HEK293 (cell line): Measurements from ENCODE around the gene COL12A1.

Experiments
- CTCF ChIA-PET: fragments of 350-600 bp; formaldehyde crosslinking; extraction: SDS; loops from one replicate; lab custom pipeline; 2021; ENCODE audit warnings: antibody characterized with exemption; lab: Yijun Ruan, JAX
- POLR2A ChIA-PET: fragments of 300-600 bp; formaldehyde crosslinking; extraction: SDS; loops from one replicate; lab custom pipeline; 2020; ENCODE audit warnings: antibody characterized with exemption, inconsistent platforms; lab: Yijun Ruan, JAX
- H3K27ac ChIP-seq: fragments of 200-500 bp; sonication (Bioruptor generic); 2 replicates; pipeline ENCODE4 v1.5.1; 2014; ENCODE audit warnings: low read depth, low read length, control low read depth, inconsistent platforms; ENCODE audit errors: extremely low read depth
- H3K36me3 ChIP-seq, 2 experiments: fragments of 200-500 bp in 1 of 2; sonication (Bioruptor generic) in 1 of 2; 1 replicate in 1 of 2; 2 replicates in 1 of 2; pipeline ENCODE4 v1.5.1; 2014 to 2017; ENCODE audit warnings: inconsistent platforms in 2 of 2, low read length in 2 of 2; ENCODE audit not compliant: control insufficient read depth in 2 of 2, insufficient read depth in 1 of 2
- H3K4me1 ChIP-seq: fragments of 200-500 bp; sonication (Bioruptor generic); 2 replicates; pipeline ENCODE4 v1.5.1; 2014; ENCODE audit warnings: mild to moderate bottlenecking, low read length, inconsistent platforms; ENCODE audit not compliant: control insufficient read depth, insufficient read depth
- H3K4me3 ChIP-seq: 2 replicates; pipeline ENCODE4 v1.5.1; 2011; ENCODE audit warnings: low read depth, mild to moderate bottlenecking, control low read depth, low read length, moderate library complexity
- H3K9me3 ChIP-seq: fragments of 200-500 bp; sonication (Bioruptor generic); 2 replicates; pipeline ENCODE4 v1.5.1; 2014; ENCODE audit warnings: low read depth, low read length, inconsistent platforms; ENCODE audit not compliant: control insufficient read depth, insufficient read depth
- BCL11B ChIP-seq: fragments of 450-650 bp; formaldehyde crosslinking; IDR thresholded peaks from 2 replicates; pipeline ENCODE4 v1.5.1; 2016; ENCODE audit warnings: low read depth, missing biosample characterization, missing genetic modification characterization
- EGR2 ChIP-seq: fragments of 450-650 bp; formaldehyde crosslinking; IDR thresholded peaks from 2 replicates; pipeline ENCODE4 v1.5.1; 2016; ENCODE audit warnings: low read depth, missing biosample characterization, missing genetic modification characterization
- MYNN ChIP-seq: fragments of 450-650 bp; formaldehyde crosslinking; IDR thresholded peaks from 2 replicates; pipeline ENCODE4 v1.5.1; 2016; ENCODE audit warnings: missing biosample characterization, missing genetic modification characterization, borderline replicate concordance
- PRDM2 ChIP-seq: fragments of 450-650 bp; formaldehyde crosslinking; IDR thresholded peaks from 2 replicates; pipeline ENCODE4 v1.5.1; 2016; ENCODE audit warnings: missing biosample characterization, missing genetic modification characterization, borderline replicate concordance
- ZBTB11 ChIP-seq: fragments of 450-650 bp; formaldehyde crosslinking; conservative IDR thresholded peaks from 2 replicates; pipeline ENCODE4 v1.5.1; 2016; ENCODE audit warnings: low read depth, missing biosample characterization, missing genetic modification characterization
- ZBTB44 ChIP-seq: fragments of 450-650 bp; IDR thresholded peaks from 2 replicates; pipeline ENCODE4 v1.5.1; 2018; ENCODE audit warnings: missing biosample characterization, mild to moderate bottlenecking, missing genetic modification characterization
- ZFP41 ChIP-seq: fragments of 450-650 bp; formaldehyde crosslinking; IDR thresholded peaks from 2 replicates; pipeline ENCODE4 v1.5.1; 2016; ENCODE audit warnings: missing biosample characterization, missing genetic modification characterization, borderline replicate concordance
- ZNF211 ChIP-seq: fragments of 450-650 bp; formaldehyde crosslinking; IDR thresholded peaks from 2 replicates; pipeline ENCODE4 v1.5.1; 2016; ENCODE audit warnings: low read depth, missing biosample characterization, missing genetic modification characterization
- ZNF223 ChIP-seq: fragments of 450-650 bp; formaldehyde crosslinking; IDR thresholded peaks from 2 replicates; pipeline ENCODE4 v1.5.1; 2016; ENCODE audit warnings: missing biosample characterization, missing genetic modification characterization
- ZNF274 ChIP-seq, 2 experiments: fragments of 200-500 bp in 1 of 2; fragments of 450-650 bp in 1 of 2; sonication (Bioruptor generic) in 1 of 2; formaldehyde crosslinking in 1 of 2; IDR thresholded peaks; 2 replicates each; pipeline versions ENCODE4 v1.5.1 to v1.6.1; 2014 to 2016; ENCODE audit warnings: borderline replicate concordance in 1 of 2, inconsistent platforms in 1 of 2, low read length in 1 of 2, missing biosample characterization in 1 of 2, missing genetic modification characterization in 1 of 2
- ZNF292 ChIP-seq: fragments of 450-650 bp; formaldehyde crosslinking; IDR thresholded peaks from 2 replicates; pipeline ENCODE4 v1.5.1; 2016; ENCODE audit warnings: low read depth, missing biosample characterization, missing genetic modification characterization, borderline replicate concordance
- ZNF311 ChIP-seq: fragments of 450-650 bp; formaldehyde crosslinking; IDR thresholded peaks from 2 replicates; pipeline ENCODE4 v1.5.1; 2017; ENCODE audit warnings: missing biosample characterization, missing genetic modification characterization, borderline replicate concordance
- ZNF514 ChIP-seq: fragments of 450-650 bp; formaldehyde crosslinking; IDR thresholded peaks from 2 replicates; pipeline ENCODE4 v1.5.1; 2016; ENCODE audit warnings: missing biosample characterization, missing genetic modification characterization
- ZNF529 ChIP-seq: fragments of 450-650 bp; formaldehyde crosslinking; IDR thresholded peaks from 2 replicates; pipeline ENCODE4 v1.5.1; 2017; ENCODE audit warnings: missing genetic modification characterization, missing biosample characterization; ENCODE audit not compliant: insufficient replicate concordance
- ZNF544 ChIP-seq: fragments of 450-650 bp; formaldehyde crosslinking; IDR thresholded peaks from 2 replicates; pipeline ENCODE4 v1.5.0; 2017; ENCODE audit warnings: missing biosample characterization, missing genetic modification characterization
- ZSCAN23 ChIP-seq: fragments of 450-650 bp; formaldehyde crosslinking; IDR thresholded peaks from 2 replicates; pipeline ENCODE4 v1.5.1; 2016; ENCODE audit warnings: missing biosample characterization, missing genetic modification characterization

Gene COL12A1

GRCh38 chr6:75224303-75224926 is 18.6 kb upstream of the COL12A1 start:
- H3K36me3 ChIP-seq: no peaks in the 10 kb centered on the region
- POLR2A ChIA-PET: no interaction called here
- TF ChIP-seq ZNF292 (no peak), ZNF211 (tag by site-specific recombination) (no peak)
- no peak overlapping the region for H3K4me3 ChIP-seq
- no peak overlapping the region for H3K27ac ChIP-seq
- peaks cover 9% of the 10 kb centered on the region for H3K4me1 ChIP-seq
- no peaks in the 10 kb centered on the region for H3K9me3 ChIP-seq
- CTCF ChIA-PET: interaction anchor here (1.1 to 5.8 kb wide), 2 partner anchors 15 to 16 kb away, joined by 5 to 87 read pairs; no protein-coding TSS in a partner anchor

- TF ChIP-seq PRDM2 (tag by site-specific recombination) (no peak), ZNF514 (tag by site-specific recombination) (no peak), ZBTB44 (tag by site-specific recombination) (no peak), ZNF223 (tag by site-specific recombination) (no peak), ZFP41 (tag by site-specific recombination) (no peak), ZNF544 (no peak), ZSCAN23 (tag by site-specific recombination) (no peak), BCL11B (tag by site-specific recombination) (no peak), ZBTB11 (tag by site-specific recombination) (no peak), MYNN (tag by site-specific recombination) (no peak), ZNF529 (tag by site-specific recombination) (no peak), ZNF311 (tag by site-specific recombination) (no peak), EGR2 (tag by site-specific recombination) (no peak), ZNF274 (IDR thresholded peaks at IDR 0.05; ENCODE audit: low read length) (no peak), ZNF274 (tag by site-specific recombination; IDR thresholded peaks at IDR 0.05; ENCODE audit: borderline replicate concordance) (no peak)
- H3K4me3 ChIP-seq: no peak overlapping the region
- peaks cover 9% of the 10 kb centered on the region for H3K4me1 ChIP-seq
- ChIA-PET POLR2A (interaction anchor here (0.6 kb wide), 1 partner anchor 1539 kb away, joined by 3 read pairs; no protein-coding TSS in a partner anchor), CTCF (interaction anchor here (0.6 to 5.8 kb wide), 5 partner anchors 14 to 977 kb away, joined by 3 to 87 read pairs (median 3); partner anchors contain the start of gene COL12A1)
- no peaks in the 10 kb centered on the region for H3K36me3 ChIP-seq
- H3K27ac ChIP-seq: no peak overlapping the region
- no peaks in the 10 kb centered on the region for H3K9me3 ChIP-seq
These were observed 17.6 kb upstream of the COL12A1 start for GRCh38 chr6:75223428-75223827.
